Measurements from ENCODE around the gene PDRG1. TPM values are rescaled to one million over a fixed set of nuclear protein-coding genes. Genes with fewer than 3 reads are reported as not detected.

PDRG1 gene
- 11.0 TPM for total RNA-seq
- long read RNA-seq, transcript PDRG1-201 (5 exons, 1,998 nt) = major isoform, 11 of 15 reads
- long read RNA-seq, partial matches to known transcripts = 1 of 15 reads
- long read RNA-seq, other reads (novel, unspliced or antisense) = 3 of 15 reads

DNA sequence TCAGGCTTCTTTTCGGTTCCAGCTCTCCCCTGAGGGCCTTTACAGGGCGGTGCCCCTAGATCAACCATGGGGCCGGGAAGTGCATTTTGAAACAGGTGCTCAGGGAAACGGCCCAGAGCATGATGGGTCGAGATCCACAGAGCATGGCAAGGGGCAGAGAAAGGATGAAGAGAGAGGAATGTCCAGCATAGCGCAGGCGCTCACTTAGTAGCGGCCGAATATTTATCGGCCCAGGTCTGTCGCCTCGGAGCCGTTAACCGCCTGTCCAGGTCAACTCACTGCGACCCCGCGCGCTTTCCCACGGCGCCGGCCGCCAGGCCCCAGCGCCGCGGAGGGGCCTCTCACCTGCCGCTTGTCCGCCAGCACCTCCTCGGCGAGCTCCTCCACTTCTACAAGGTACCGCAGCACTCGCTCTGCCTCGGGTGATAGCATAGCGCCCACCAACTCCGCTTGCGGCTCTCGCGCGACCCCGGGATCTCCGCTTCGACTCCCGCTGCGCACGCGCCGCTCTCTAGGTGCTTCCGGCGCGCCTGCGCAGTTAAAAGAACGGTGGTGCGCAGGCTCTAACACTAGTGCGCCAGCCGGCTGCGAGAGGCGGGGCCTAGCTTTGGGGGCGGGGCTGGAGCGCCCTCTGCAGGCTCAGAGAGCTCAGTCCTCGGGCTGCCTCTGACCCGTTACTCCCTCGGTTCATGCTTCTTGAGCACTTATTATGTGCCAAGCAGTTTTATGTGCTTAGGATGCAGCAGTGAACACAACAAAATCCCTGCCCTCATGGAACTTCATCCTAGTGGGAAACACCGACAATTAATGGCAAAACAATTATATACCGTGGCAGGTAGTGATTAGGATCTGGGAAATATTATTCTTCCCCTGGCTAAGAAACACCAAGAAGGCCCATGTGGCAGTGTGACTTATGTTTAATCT is at the start of gene PDRG1:
TSS of gene PDRG1 (minus strand) at position 517 of the 924 bp plus-strand sequence. CDS start at position 432, 85 bp downstream.
- intact Hi-C loops (cut with DNase I) = loop anchor here (1.0 to 5.0 kb wide), 3 partner anchors 81 to 129 kb away; no protein-coding TSS in a partner anchor
- ATAC-seq = peak; percentile 98
- DNase-seq (ENCODE audit: missing footprints) = peak; percentile 99

DNA sequence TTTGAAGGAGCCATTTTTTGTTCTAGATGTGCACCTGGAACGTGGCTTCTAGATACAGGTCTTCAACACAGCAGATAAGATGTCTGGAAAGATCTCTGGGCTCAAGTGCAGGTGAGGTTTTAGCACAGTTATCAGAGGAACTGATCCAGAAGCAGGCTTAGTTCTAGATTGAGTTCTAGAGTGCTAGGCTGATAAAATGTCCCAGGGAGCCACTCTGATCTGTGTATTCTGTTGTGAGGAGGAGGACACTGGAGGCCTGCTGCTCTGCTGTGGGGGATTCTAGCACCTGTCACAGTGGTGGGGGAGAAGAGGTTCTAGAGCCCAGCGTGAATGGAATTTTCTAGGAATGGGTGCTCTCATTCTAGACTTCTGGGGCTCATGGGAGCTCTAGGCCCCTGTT is 46.4 kb upstream of the PDRG1 start:
- intact Hi-C loops (cut with DNase I) = no loop called here
- DNase-seq (ENCODE audit: missing footprints) (no peak), ATAC-seq (no peak)

DNA sequence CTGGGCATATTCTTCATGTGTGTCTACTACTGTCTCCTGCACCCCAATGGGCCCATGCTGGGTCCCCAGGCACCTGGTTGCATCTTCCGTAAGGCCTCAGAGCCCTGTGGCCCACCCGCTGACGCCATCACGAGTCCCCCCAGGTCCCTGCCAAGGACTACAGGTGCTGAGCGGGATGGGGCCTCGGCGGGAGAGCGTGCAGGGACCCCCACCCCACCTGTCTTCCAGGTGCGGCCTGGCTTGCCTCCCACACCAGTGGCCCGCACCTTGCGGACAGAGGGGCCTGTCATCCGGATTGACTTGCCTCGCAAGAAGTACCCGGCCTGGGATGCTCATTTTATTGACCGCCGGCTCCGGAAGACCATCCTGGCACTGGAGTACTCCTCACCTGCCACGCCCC is 45.1 kb upstream of the PDRG1 start:
- intact Hi-C loops (cut with DNase I) = no loop called here
- DNase-seq (ENCODE audit: missing footprints) (no peak), ATAC-seq (no peak)

DNA sequence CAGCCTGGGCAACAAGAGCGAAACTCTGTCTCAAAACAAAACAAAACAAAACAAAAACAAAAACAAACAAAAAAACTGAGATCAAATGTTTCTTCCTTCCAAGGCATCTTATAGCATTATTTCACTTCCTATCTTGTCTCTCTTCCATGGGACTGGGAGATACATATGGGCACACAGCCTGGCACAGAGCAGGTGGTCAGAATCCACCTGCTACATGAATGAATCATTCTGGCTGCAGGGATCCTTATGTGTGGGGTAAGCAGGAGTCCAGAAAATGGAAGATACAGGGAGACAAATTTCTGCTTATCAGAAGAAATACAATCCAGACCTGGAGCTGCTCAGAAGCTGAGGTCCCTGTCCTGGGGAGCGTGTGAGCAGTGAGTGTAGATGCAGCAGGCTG is 40.2 kb upstream of the PDRG1 start:
- intact Hi-C loops (cut with DNase I) = no loop called here
- DNase-seq (ENCODE audit: missing footprints) (no peak), ATAC-seq (no peak)

DNA sequence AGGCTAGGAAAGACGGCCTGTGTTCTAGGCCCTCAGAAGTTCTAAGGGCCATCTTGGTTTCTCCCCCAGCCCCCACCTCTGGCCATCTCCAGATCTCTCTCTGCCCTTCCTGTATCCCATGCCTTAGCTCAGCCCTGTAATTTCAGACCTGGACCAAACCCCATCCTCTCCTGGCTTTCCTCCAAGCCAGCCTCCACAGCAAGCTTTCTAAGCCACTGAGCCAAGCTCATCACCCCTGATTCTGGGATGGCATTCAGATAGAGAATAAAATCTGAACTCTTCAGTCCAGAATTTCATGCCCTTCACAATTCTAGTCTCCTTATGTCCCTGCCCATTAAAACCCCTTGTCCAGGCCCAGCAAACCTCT is 39.5 kb upstream of the PDRG1 start:
- intact Hi-C loops (cut with DNase I) = no loop called here
- no peak for DNase-seq (ENCODE audit: missing footprints)
- ATAC-seq = no peak

DNA sequence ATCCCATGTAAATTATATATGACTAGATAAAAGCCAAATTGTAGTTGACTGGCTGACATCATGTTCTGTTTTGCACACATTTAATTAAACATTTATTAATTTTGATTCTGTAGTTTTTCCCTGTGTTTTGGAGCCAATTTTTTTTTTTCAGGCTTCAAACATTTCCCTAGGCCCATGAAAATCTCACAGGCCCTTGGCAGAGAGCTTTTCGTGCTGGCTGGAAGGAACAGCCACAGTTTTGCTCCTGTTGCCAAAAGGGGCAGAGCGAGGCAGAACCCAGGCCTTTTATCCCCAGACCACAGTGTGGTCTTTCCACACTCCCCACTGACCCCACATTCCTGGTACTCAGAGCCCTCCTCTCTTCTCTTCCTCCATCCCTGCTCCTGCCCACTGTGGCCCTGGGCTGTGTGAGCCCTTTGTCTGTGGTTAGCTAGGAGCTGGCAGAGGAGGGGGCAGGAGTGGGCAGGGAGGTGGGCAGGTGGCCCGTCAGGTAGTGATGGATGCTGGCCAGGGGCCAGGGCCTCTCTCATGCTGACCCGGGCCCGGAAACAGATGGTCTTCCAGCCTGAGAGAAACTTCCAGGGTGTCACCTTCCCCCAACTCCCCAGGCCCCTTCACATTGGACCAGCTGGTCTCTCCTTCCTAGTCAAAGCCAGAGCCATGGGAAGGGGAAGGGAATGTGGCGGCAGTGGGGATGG is 38.9 kb upstream of the PDRG1 start:
- no peak for DNase-seq (ENCODE audit: missing footprints)
- intact Hi-C loops (cut with DNase I) = no loop called here

DNA sequence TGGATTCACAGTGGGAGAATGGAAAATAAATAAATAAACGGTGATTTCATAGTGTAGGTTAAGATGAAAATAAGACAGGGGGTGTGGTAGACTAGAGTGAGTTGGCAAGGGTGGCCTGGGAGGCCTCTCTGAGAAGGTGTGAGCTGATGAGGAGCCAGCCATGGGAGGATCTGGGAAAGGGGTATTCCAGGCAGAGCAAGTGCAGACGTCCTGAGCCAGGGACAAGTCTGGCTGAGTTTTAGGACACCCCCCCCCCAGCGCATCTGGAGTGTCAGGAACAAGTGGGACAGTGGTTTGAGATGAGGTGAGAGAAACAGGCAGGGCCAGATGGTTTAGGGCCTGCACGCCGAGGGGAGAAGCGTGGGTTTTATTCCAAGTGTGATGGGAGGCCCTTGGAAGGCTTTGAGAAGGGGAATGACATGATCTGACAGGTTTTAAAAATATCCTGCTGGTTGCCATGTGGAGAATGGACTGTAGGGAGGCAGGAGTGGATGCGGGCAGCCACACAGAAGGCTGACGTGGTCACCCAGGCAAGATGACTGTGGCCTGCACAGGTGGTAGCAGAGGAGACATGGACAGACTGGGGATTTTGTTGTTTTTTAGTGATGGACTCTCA is 37.3 kb upstream of the PDRG1 start:
- intact Hi-C loops (cut with DNase I) = no loop called here
- DNase-seq (ENCODE audit: missing footprints) (no peak), ATAC-seq (no peak)

More for the DNA sequence above, 38.9 kb upstream of the PDRG1 start:
- no peak for ATAC-seq

DNA sequence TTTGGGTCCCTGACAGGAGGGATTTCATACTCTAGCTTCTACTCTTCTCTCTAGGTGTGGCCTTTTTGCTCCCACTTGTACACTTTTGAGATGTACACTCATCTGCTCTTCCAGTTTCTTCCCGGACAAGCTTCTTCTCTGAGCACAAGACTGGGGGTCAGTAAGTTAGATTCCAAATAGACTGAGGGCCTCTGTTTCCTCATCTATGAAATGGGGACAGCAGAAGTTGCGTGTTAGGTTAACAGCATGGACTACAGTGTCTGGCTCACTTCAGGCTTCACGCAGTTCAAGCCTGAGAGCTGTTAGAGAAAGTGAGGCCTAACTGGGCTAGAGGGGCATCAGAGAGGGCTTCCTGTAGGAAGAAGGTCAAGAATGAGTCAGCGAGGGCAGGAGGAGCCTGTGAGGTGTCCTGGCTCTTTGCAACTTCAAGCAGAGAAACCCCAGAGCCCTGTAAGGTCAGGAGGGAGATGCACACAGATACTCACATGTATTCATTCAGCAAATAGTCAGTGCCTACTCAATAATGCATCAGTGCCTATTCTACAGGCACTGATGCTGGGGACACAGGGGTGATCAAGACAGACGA is 36.7 kb upstream of the PDRG1 start:
- DNase-seq (ENCODE audit: missing footprints) (no peak), ATAC-seq (no peak)
- intact Hi-C loops (cut with DNase I) = no loop called here

DNA sequence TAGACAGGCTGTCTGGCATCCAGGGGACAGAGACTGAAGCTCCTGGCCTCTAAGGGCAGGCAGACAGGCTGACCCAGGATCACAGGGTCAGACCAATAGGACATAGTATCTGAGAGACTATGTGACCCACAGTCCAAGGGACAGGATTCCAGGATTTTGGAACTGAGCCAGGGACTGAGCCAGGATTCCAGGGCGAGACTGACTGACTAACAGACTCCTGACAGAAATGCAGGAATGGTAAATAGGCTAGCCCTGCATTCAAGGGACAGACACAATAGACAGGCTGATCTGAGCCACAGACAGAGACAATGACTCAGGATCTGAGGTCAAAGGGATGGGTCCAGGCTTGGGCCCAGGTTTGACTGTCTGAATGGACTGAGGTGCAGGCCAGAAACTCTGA is 35.9 kb upstream of the PDRG1 start:
- intact Hi-C loops (cut with DNase I) = no loop called here
- ATAC-seq (no peak), DNase-seq (ENCODE audit: missing footprints) (no peak)

DNA sequence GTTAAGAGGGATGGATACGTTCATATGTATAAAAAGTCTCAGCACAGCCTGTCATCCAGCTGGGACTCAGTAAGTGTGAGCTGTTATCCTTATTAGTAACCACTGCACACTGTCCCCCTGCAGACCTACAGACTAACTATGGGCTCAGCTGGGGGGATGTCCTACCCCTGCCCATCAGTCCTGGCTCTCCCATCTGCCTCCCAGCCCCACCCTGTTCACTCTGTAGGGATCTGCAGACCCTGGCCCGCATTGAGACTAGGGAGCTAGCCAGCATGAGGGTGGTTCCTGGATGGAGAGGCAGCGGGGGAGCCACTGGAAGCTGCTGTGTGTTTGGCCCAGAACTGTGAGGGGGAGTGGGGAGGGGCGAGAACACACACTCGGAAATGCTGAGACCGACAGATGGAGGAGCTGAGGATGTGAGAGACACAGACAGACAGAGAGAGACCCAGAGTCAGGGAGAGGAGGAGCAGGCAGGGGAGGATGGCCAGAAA is 33.2 kb upstream of the PDRG1 start:
- ATAC-seq (no peak), DNase-seq (ENCODE audit: missing footprints) (no peak)
- intact Hi-C loops (cut with DNase I) = no loop called here

DNA sequence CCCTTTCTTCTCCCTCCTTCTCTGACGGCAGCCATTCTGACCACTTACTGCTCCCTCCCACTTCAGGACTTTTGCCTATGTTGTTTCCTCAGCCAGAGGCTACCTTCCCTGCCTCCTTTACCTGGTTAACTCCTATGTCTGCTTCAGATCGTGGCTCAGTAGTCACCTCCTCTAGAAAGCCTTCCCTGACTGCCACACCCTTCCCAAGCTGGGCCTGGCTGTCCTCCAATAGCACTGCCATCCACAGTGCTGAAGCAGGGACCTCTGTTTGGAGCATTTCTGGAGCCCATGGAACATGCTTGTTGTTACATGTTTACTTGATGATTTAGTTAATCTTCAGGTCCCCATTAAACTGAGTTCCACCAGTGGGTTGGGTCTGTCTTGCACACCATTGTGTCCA is 29.9 kb upstream of the PDRG1 start:
- ATAC-seq (no peak), DNase-seq (ENCODE audit: missing footprints) (no peak)
- intact Hi-C loops (cut with DNase I) = no loop called here

DNA sequence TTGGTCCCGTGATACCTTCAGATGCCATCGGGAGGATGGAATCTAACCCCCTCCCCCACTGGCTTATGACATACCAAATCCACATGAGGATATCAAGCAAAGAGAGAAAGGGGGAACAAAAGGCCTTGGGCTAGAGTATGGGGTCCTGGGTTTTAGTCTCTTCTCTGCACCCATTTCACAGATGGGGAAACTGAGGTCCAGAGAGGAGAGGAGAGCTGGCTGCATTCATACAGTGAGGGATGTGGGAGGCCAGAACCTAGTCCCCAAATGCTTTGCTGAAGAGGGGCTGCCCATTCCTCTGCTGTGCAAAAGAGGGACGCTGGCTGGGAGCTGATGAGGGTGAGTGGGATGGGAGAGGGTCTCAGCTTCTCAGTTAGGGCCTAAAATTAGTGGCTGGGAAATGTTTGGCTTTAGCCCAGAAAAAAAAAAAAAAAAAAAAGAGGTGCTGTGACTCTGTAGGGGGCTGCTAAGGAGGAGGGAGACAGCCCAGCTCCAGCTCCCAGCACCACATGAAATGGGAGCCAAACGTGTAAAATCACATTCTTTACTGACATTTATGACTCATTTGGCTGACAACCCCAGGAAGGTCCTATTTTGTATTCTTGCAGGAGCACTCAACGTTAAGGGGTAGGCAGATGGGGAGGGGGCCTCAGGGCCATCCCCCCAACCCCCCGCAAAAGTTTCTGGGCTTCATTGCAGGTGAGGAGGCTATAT is 28.0 kb upstream of the PDRG1 start:
- DNase-seq (ENCODE audit: missing footprints) (no peak), ATAC-seq (no peak)
- intact Hi-C loops (cut with DNase I) = no loop called here

DNA sequence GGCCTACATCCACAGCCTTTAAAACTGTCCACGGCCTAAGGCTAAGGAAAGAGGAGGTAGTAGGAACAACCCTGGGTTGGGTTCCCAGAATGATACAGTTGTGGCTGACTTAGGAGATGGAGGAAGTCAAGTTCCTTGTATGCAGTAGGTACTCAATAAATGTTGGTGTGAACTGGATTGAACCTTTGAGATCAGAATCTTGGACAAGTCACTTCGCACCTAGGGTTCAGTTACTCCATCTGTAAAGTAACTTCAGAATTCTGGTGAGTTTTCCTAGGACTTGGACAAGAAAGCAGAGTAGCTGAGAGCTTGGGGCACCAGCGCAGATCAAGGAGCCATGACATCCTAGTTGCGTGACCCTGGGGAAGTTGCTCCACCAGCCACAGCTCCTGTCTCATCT is 25.2 kb upstream of the PDRG1 start:
- DNase-seq (ENCODE audit: missing footprints) (no peak), ATAC-seq (no peak)
- intact Hi-C loops (cut with DNase I) = no loop called here

DNA sequence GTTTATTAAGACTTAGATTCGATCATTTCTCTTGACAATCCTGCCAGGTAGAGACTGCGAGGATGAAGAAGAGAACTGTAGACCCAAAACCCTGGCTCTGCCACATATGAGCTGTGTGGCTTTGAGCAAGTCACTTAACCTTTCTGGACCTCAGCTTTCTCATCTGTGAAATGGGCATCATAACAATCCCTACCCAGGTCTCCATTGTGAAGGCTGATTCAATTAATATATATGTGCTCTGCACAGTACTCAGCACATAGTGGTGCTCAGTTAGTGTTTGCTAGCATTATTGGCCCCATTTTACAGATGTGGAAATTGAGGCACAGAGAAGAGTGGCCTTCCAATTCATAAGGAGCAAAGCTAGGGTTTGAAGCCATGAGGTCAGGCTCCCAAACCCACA is 24.0 kb upstream of the PDRG1 start:
- ATAC-seq = no peak
- DNase-seq (ENCODE audit: missing footprints) = no peak
- intact Hi-C loops (cut with DNase I) = no loop called here

DNA sequence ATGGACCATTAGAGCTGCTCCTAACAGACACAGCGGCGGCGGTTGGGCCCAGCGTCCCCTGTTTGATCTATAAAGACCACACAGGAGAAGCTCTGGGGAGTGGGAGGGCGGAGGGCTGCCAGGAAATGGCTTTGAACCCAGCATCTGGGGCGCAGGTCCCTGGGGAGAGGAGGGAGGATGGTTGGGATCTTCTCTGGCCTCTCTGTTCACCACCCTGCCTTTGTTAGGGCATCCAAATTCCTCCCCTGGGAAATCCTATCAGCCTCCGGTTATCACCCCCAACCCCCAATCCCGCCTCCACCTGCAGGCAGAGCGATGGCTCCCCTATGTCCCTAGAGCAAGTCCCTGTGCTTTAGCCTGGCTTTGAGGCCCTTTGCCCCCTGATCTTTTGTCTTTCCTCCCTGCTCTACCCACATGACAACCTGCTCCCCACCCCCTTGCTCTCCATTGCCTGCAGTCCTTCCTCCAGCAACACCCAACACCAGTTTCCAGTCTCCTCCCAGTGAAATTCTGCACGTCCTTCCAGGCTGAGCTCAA is 23.2 kb upstream of the PDRG1 start:
- ATAC-seq (no peak), DNase-seq (ENCODE audit: missing footprints) (no peak)
- intact Hi-C loops (cut with DNase I) = no loop called here

DNA sequence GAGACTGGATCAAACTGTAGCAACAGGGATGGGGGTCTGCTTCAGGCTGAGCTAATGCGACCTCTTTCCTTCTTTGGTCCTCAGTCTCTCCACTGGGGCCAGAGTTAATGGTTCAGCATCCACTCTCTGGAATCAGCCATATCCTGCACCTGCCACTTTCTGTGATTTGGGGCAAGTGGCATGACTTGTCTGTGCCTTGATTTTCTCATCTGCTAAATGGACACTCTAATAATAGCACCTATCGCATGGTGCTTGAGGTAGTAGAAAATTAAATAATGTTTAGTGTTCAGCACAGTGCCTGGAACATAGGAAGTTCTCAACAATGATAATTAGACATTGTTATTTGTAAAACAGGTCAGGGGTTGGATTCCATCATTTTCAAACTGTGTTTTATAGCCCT is 22.4 kb upstream of the PDRG1 start:
- ATAC-seq = no peak
- no peak for DNase-seq (ENCODE audit: missing footprints)
- intact Hi-C loops (cut with DNase I) = no loop called here

DNA sequence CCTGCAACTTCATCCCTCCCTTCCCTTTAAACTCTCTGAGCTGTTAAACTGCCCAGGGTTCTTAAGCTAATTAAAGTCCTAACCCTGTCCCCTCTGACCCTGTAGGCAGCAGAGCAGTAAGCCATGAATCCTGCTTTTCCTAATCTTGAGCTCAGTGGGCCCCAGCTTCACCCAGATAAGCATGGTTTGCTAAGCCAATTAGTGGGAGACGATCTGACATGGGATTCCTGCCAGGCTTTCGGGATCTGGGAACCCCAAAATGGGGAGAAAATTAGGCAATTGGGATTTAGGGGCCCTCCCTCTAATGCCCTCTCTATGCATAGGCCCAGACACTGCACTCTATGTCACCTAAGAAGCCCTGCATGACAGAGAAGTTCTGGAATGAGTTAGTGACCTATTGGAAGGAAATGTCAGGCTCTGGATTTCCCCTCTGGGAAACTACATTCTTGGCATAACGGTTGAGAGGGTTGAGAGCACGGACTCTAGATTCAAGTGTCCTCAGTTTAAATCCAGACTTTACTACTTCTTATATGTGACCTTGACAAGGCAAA is 20.7 kb upstream of the PDRG1 start:
- ATAC-seq (no peak), DNase-seq (ENCODE audit: missing footprints) (no peak)

DNA sequence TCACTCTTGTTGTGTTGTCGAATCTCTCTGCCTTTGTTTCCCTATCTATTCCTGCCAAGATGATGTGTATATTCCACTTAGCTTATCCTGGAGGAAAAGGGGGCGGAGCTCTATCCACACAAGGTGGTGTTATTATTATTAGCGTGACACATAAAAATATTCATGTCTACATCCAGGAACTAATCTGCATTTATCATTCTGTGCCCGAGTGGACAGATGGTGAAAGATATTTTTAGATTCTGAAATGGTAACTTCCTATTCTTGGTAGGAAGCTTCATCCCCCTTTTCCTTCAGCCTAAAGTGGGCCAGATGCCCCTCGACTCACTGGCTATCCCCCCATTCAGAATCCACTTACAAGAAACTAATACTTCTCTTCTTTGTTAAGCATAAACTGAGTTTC is 18.1 kb upstream of the PDRG1 start:
- no peak for DNase-seq (ENCODE audit: missing footprints)
- no peak for ATAC-seq
- intact Hi-C loops (cut with DNase I) = no loop called here

More for the DNA sequence above, 20.7 kb upstream of the PDRG1 start:
- intact Hi-C loops (cut with DNase I) = no loop called here

Data from Right ventricle myocardium inferior (tissue), 1 donor.